ENCODE measurements around the gene NBEAL2.
A peak's percentile ranks its signal among the peaks of the same experiment; 100 is the strongest.
"Not testable (repeated sequence)": the region's sequence is repeated elsewhere in the genome, so short reads cannot be mapped to it uniquely, and the experiment has no call there.

Gene NBEAL2

GRCh38 chr3:47018269-47018611, 38.8 kb downstream of the NBEAL2 start:
- TF ChIP-seq JUND (IDR thresholded peaks at IDR 0.05; ENCODE audit: low read depth): no peak
- no peak for DNase-seq (ENCODE audit: low read depth in 1 of 2, low spot score in 1 of 2)
- in situ Hi-C loops (cut with HindIII; ENCODE audit: low pct_unique_long_range_greater_than_20kb, low sequenced_read_pairs): no loop called here

- TF ChIP-seq JUND (IDR thresholded peaks at IDR 0.05; ENCODE audit: low read depth): no peak
- no peak for DNase-seq (ENCODE audit: low read depth in 1 of 2, low spot score in 1 of 2)
- in situ Hi-C loops (cut with HindIII; ENCODE audit: low pct_unique_long_range_greater_than_20kb, low sequenced_read_pairs): no loop called here
These were observed 39.7 kb downstream of the NBEAL2 start for GRCh38 chr3:47019201-47019600.

GRCh38 chr3:47020311-47020710, 40.8 kb downstream of the NBEAL2 start:
- TF ChIP-seq JUND (IDR thresholded peaks at IDR 0.05; ENCODE audit: low read depth): no peak
- no peak for DNase-seq (ENCODE audit: low read depth in 1 of 2, low spot score in 1 of 2)
- in situ Hi-C loops (cut with HindIII; ENCODE audit: low pct_unique_long_range_greater_than_20kb, low sequenced_read_pairs): no loop called here

- in situ Hi-C loops (cut with HindIII; ENCODE audit: low pct_unique_long_range_greater_than_20kb, low sequenced_read_pairs): no loop called here
- no peak for TF ChIP-seq JUND (IDR thresholded peaks at IDR 0.05; ENCODE audit: low read depth)
- peak in 1 of 2 experiments; percentile 37 for DNase-seq (ENCODE audit: low read depth in 1 of 2, low spot score in 1 of 2)
These were observed 43.2 kb downstream of the NBEAL2 start for GRCh38 chr3:47022641-47023071.

- in situ Hi-C loops (cut with HindIII; ENCODE audit: low pct_unique_long_range_greater_than_20kb, low sequenced_read_pairs): no loop called here
- TF ChIP-seq JUND (IDR thresholded peaks at IDR 0.05; ENCODE audit: low read depth): no peak
- DNase-seq (ENCODE audit: low read depth in 1 of 2, low spot score in 1 of 2): no peak
These were observed 45.5 kb downstream of the NBEAL2 start for GRCh38 chr3:47024932-47025331.

GRCh38 chr3:47026432-47026831, 47.0 kb downstream of the NBEAL2 start:
- DNase-seq (ENCODE audit: low read depth in 1 of 2, low spot score in 1 of 2); in situ Hi-C loops (cut with HindIII; ENCODE audit: low pct_unique_long_range_greater_than_20kb, low sequenced_read_pairs): not testable (repeated sequence)

- in situ Hi-C loops (cut with HindIII; ENCODE audit: low pct_unique_long_range_greater_than_20kb, low sequenced_read_pairs): no loop called here
- DNase-seq (ENCODE audit: low read depth in 1 of 2, low spot score in 1 of 2): no peak
- no peak for TF ChIP-seq JUND (IDR thresholded peaks at IDR 0.05; ENCODE audit: low read depth)
These were observed 48.7 kb downstream of the NBEAL2 start for GRCh38 chr3:47028146-47028545.

- TF ChIP-seq JUND (IDR thresholded peaks at IDR 0.05; ENCODE audit: low read depth): no peak
- DNase-seq (ENCODE audit: low read depth in 1 of 2, low spot score in 1 of 2): no peak
- in situ Hi-C loops (cut with HindIII; ENCODE audit: low pct_unique_long_range_greater_than_20kb, low sequenced_read_pairs): no loop called here
These were observed 49.2 kb downstream of the NBEAL2 start for GRCh38 chr3:47028667-47029066.

GRCh38 chr3:47031041-47031440, 51.6 kb downstream of the NBEAL2 start:
- DNase-seq (ENCODE audit: low read depth in 1 of 2, low spot score in 1 of 2); in situ Hi-C loops (cut with HindIII; ENCODE audit: low pct_unique_long_range_greater_than_20kb, low sequenced_read_pairs): not testable (repeated sequence)

- DNase-seq (ENCODE audit: low read depth in 1 of 2, low spot score in 1 of 2): peak in 1 of 2 experiments; percentile 15
- in situ Hi-C loops (cut with HindIII; ENCODE audit: low pct_unique_long_range_greater_than_20kb, low sequenced_read_pairs): no loop called here
- TF ChIP-seq JUND (IDR thresholded peaks at IDR 0.05; ENCODE audit: low read depth): no peak
These were observed 55.5 kb downstream of the NBEAL2 start for GRCh38 chr3:47034868-47035489.

- in situ Hi-C loops (cut with HindIII; ENCODE audit: low pct_unique_long_range_greater_than_20kb, low sequenced_read_pairs): no loop called here
- no peak for TF ChIP-seq JUND (IDR thresholded peaks at IDR 0.05; ENCODE audit: low read depth)
- peak in 1 of 2 experiments; percentile 35 for DNase-seq (ENCODE audit: low read depth in 1 of 2, low spot score in 1 of 2)
These were observed 56.2 kb downstream of the NBEAL2 start for GRCh38 chr3:47035645-47036044.

GRCh38 chr3:47036145-47036544, 56.7 kb downstream of the NBEAL2 start:
- DNase-seq (ENCODE audit: low read depth in 1 of 2, low spot score in 1 of 2): no peak
- in situ Hi-C loops (cut with HindIII; ENCODE audit: low pct_unique_long_range_greater_than_20kb, low sequenced_read_pairs): no loop called here
- TF ChIP-seq JUND (IDR thresholded peaks at IDR 0.05; ENCODE audit: low read depth): no peak

- DNase-seq (ENCODE audit: low read depth in 1 of 2, low spot score in 1 of 2); in situ Hi-C loops (cut with HindIII; ENCODE audit: low pct_unique_long_range_greater_than_20kb, low sequenced_read_pairs): not testable (repeated sequence)
These were observed 57.8 kb downstream of the NBEAL2 start for GRCh38 chr3:47037302-47037701.

- no peak for TF ChIP-seq JUND (IDR thresholded peaks at IDR 0.05; ENCODE audit: low read depth)
- DNase-seq (ENCODE audit: low read depth in 1 of 2, low spot score in 1 of 2): no peak
- in situ Hi-C loops (cut with HindIII; ENCODE audit: low pct_unique_long_range_greater_than_20kb, low sequenced_read_pairs): no loop called here
These were observed 61.6 kb downstream of the NBEAL2 start for GRCh38 chr3:47041114-47041513.
